ENCODE results near the gene INTS2.

DNA sequence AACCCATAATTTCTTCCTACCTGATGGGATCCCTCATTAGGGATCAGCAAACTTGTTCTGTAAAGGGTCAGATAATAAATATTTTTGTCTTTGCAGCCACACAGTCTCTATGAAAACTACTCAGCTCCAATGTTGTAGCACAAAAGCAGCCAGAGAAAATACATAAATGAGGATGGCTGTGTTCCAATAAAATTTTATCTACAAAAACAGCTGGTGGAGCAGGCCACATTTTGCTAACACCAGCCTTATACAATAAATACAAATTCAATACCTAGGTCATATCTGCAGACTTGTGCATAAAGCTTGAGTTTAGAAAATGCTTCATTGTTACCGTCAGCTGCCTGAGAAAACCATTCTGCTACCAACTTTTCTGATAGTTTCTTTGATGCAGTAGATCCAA is 38.4 kb upstream of the INTS2 start:
- TF ChIP-seq, protein P1, sequence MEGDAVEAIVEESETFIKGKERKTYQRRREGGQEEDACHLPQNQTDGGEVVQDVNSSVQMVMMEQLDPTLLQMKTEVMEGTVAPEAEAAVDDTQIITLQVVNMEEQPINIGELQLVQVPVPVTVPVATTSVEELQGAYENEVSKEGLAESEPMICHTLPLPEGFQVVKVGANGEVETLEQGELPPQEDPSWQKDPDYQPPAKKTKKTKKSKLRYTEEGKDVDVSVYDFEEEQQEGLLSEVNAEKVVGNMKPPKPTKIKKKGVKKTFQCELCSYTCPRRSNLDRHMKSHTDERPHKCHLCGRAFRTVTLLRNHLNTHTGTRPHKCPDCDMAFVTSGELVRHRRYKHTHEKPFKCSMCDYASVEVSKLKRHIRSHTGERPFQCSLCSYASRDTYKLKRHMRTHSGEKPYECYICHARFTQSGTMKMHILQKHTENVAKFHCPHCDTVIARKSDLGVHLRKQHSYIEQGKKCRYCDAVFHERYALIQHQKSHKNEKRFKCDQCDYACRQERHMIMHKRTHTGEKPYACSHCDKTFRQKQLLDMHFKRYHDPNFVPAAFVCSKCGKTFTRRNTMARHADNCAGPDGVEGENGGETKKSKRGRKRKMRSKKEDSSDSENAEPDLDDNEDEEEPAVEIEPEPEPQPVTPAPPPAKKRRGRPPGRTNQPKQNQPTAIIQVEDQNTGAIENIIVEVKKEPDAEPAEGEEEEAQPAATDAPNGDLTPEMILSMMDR (IDR thresholded peaks at IDR 0.05; ENCODE audit: insufficient read depth, low read length), result no peak
- TF ChIP-seq GABPA (IDR thresholded peaks at IDR 0.05; ENCODE audit: low read depth), result no peak
- TF ChIP-seq SPI1 (IDR thresholded peaks at IDR 0.05; ENCODE audit: borderline replicate concordance, low read depth), result no peak
- no peak for TF ChIP-seq POLR2AphosphoS5 (IDR thresholded peaks at IDR 0.05; ENCODE audit: low read depth)
- no peak for TF ChIP-seq REST (IDR thresholded peaks at IDR 0.05; ENCODE audit: insufficient replicate concordance, low read depth)
